Cardiac septum (tissue), 1 donor: ENCODE measurements around the gene HMCN2. TPM values are rescaled to one million over a fixed set of nuclear protein-coding genes. Genes with fewer than 3 reads are reported as not detected.

Experiments
- DNase-seq: peaks from one replicate; pipeline ENCODE4 v3.0.0-alpha.2; 2020; ENCODE audit warnings: low spot score
- intact Hi-C: fragments of 100-400 bp; cut with DNase I; formaldehyde crosslinking; loops from one replicate; pipeline ENCODE4 v1.14.0; 2022
- total RNA-seq: library from RNA; stranded (reverse); fragmentation: NEBNext Ultra II Directional; extraction: Animal tissue kit (Norgen Biotek cat#: 25700); gene quantifications from one replicate; pipeline ENCODE4 v1.2.1, GENCODE V29; 2021
- donor health status: DM: no; HTN: no; CAD: no.

Gene HMCN2
- total RNA-seq, 1 donor from 2014 or later: 5.3 TPM

- intact Hi-C loops: no loop called here
- DNase-seq: no peak
Observed at GRCh38 chr9:130371196-130371966, 105.8 kb downstream of the HMCN2 start.

- DNase-seq: no peak
- intact Hi-C loops: no loop called here
Observed at GRCh38 chr9:130372057-130372456, 106.5 kb downstream of the HMCN2 start.

DNA sequence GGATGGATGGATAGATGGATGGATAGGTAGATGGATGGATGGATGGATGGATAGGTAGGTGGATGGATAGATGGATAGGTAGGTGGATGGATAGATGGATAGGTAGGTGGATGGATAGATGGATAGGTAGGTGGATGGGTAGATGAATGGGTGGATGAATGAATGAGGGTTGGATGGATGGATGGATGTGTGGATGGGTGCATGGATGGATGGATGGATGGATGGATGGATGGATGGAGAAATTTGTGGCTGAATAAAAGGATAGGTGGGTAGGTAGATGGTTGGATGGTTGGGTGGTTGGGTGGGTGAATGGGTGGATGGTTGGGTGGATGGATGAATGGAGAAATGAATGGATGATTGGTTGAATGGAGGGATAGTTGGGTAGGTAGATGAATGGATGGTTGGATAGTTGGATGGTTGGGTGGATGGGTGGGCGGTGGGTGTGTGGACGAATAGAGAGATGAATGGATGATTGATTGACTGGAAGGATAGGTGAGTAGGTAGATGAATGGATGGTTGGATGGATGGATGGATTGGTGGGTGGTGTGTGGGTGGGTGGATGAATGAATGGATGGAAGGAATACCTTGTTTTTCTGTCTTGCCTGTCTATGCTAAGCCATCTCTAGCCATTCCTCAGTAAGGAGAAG, 108.2 kb downstream of the HMCN2 start:
- no peak for DNase-seq
- intact Hi-C loops: no loop called here

GRCh38 chr9:130377612-130378011, 112.1 kb downstream of the HMCN2 start:
- no peak for DNase-seq
- intact Hi-C loops: no loop called here

DNA sequence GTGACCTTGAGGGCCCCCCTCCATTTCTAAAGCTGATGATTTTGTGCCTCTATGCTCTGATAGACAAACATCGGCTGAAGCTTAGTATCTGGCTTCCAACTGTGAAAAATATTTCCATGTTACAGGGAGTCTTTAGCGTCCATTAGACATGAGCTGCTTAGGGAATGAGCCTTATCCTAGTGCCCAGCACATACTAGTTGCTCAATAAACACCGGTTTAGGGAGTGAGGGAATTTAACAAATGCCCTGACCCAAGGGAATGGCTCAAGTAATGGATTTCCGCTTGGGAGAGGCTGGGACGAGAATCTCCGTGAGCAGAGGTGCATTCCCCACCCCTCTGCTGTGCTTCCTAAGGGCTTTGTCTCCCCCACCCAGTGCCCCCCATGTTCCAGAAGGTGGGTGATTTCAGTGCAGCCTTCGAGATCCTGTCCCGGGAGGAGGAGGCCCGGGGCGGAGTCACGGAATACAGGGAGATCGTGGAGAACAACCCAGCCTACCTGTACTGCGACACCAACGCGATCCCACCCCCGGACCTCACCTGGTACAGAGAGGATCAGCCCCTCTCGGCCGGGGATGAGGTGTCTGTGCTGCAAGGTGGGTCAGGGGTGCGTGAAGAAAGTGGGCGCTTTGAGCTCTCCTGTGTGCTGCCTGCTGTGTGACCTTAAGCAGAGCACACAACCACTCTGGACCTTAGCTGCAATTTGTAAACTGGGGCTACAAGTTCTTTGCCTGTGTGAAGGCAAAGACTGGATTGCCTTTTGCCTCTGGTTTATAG, 113.5 kb downstream of the HMCN2 start:
- DNase-seq: no peak
- intact Hi-C loops: no loop called here

- intact Hi-C loops: no loop called here
Observed at GRCh38 chr9:130379649-130379970, 114.0 kb downstream of the HMCN2 start.

DNA sequence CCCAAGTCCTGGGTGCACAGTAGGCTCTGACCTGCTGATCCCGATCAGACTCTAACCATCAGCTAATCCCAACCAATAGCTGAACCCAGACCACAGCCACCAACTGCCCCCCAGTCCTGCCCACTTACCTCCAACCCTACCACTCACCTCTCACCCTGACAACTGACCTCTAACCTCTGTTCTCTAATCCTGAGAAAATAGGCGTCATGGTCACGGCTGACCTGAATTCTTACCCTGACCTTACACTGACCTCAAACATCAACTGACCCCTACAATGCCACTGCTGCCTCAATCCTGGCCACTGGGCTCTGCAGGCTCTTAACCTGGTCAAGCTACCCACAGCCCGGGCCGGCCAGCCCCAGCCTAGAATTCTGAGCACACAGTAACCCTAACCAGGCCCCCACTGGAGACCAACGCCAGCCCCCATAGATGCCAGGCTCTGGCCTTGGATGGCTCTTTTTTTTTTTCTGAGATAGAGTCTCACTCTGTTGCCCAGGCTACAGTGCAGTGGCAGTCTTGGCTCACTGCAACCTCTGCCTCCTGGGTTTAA, 115.4 kb downstream of the HMCN2 start:
- intact Hi-C loops: no loop called here

More at GRCh38 chr9:130379649-130379970, 114.0 kb downstream of the HMCN2 start:
- DNase-seq: no peak

DNA sequence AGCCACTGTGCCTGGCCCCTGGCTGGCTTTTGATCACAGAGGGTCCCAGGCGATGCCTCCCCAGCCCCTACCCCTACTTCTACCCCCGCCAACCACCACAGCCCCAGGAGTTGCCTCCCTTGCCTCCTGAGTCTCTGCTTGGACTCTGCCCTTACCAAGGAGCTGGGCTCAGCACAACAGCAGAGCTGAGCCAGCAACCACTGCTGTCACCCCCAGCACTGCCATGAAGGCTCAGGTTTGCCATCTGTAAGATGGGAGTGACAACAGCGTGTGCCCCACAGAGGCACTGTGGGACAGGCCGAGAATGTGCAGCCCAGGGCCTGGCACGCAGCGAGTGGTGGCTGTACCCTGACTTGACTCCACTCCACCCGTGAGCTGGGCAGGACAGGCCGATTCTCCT, 116.1 kb downstream of the HMCN2 start:
- DNase-seq: no peak
- intact Hi-C loops: no loop called here

More for the DNA sequence above, 115.4 kb downstream of the HMCN2 start:
- DNase-seq: no peak

DNA sequence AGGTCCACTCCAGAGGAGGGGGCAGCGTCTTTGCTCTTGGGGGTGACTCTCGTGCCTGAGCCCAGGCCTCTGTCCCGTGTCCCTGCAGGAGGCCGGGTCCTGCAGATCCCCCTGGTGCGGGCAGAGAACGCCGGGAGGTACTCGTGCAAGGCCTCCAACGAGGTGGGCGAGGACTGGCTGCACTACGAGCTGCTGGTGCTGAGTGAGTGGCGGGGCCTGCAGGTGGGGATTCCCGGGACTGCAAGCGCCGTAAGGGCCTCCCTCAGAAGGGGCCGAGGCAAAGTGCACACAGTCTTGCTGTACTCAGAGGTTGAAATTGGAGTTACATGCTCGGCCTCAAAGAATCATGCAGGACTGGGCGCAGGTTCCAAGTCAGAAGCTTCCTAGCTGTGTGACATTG, 116.5 kb downstream of the HMCN2 start:
- intact Hi-C loops: no loop called here
- DNase-seq: no peak

GRCh38 chr9:130382636-130383349, 117.2 kb downstream of the HMCN2 start:
- intact Hi-C loops: no loop called here
- no peak for DNase-seq

GRCh38 chr9:130383350-130383715, 117.8 kb downstream of the HMCN2 start:
- no peak for DNase-seq
- intact Hi-C loops: no loop called here

GRCh38 chr9:130383979-130384676, 118.6 kb downstream of the HMCN2 start:
- no peak for DNase-seq
- intact Hi-C loops: no loop called here

GRCh38 chr9:130385257-130385656, 119.7 kb downstream of the HMCN2 start:
- no peak for DNase-seq
- intact Hi-C loops: no loop called here

- intact Hi-C loops: no loop called here
- DNase-seq: no peak
Observed at GRCh38 chr9:130387398-130387797, 121.8 kb downstream of the HMCN2 start.

DNA sequence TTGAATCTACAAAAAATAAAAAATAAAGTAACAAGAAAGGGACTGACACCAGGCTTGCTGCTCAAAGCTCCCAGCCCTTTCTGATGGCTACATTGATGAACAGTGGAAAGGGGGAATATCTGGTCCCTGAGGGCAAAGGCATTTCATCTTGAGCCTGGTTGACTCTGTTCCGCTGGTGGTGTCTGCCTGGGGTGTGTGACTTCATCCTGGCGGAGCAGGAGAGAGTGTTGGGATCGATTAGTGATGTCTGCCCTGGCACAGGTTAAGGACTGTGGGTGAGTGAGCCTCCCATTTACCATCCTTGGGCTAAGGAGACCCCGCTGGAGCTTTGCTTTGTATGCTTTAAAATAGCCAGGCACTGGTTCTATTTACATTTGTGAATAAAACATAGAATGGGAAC, 122.3 kb downstream of the HMCN2 start:
- no peak for DNase-seq
- intact Hi-C loops: no loop called here

GRCh38 chr9:130390390-130390789, 124.8 kb downstream of the HMCN2 start:
- intact Hi-C loops: no loop called here
- no peak for DNase-seq

DNA sequence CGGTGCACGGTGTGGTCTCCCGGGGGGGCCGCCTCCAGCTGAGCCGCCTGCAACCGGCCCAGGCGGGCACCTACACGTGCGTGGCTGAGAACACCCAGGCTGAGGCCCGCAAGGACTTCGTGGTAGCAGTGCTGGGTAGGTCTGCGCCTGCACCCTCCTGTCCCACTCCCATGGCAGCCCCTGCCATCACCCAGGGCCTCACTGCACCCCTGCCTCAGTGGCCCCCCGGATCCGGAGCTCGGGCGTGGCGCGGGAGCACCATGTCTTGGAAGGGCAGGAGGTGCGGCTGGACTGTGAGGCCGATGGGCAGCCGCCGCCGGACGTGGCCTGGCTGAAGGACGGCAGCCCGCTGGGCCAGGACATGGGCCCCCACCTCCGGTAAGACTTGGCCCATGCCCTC, 125.4 kb downstream of the HMCN2 start:
- intact Hi-C loops: no loop called here
- DNase-seq: no peak

GRCh38 chr9:130391866-130392265, 126.3 kb downstream of the HMCN2 start:
- intact Hi-C loops: no loop called here
- DNase-seq: no peak

DNA sequence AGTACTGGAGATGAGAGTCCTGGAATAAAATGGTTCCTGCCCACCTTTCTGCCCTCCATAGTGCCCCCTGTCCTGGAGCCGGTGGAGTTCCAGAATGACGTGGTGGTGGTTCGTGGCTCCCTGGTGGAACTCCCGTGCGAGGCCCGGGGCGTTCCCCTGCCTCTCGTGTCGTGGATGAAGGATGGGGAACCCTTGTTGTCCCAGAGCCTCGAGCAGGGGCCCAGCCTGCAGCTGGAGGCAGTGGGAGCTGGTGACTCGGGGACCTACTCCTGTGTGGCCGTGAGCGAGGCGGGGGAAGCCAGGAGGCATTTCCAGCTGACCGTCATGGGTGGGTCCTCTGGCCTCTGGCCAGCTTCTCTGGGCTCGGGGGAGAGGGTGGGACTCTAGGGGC, 128.1 kb downstream of the HMCN2 start:
- no peak for DNase-seq
- intact Hi-C loops: no loop called here
